ENCODE results near the gene LGMN. TPM values are rescaled to one million over a fixed set of nuclear protein-coding genes. Genes with fewer than 3 reads are reported as not detected.
A peak's percentile ranks its signal among the peaks of the same experiment; 100 is the strongest.

The LGMN gene
- total and polyA plus RNA-seq, 9 of the 15 experiments (the other 6 are each of a cell fraction or from before 2014, with no cell fraction given): 0.05 to 1.4 (median 0.43) TPM; not detected in 2

DNA sequence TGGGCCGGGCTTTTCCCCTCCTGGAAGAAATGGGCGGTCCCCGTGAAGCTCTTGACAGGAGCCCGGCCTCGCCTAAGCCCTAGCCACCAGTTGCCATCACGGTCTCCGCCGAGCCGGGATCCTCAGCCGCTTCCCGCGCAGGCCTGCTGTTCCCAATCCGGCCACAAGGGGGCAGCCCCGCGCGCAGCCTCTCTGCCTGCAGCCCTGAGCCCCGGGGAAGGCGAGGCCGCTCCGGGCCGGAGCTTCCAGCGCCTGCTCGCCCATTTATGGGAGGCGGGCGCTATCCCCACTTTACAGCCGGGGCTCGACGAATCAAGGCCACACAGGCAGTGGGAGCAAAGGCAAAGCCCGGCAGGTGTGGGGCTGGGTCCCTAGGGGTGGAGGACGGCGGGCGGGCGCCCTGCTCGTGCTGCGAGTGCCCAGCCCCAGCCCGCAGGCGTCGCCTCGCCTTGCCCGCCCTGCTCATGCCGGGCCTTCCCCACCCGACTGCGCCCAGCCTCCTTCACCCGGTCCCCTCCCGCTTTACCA, 61.5 kb downstream of the LGMN start (continued):
- TF ChIP-seq, protein P1, sequence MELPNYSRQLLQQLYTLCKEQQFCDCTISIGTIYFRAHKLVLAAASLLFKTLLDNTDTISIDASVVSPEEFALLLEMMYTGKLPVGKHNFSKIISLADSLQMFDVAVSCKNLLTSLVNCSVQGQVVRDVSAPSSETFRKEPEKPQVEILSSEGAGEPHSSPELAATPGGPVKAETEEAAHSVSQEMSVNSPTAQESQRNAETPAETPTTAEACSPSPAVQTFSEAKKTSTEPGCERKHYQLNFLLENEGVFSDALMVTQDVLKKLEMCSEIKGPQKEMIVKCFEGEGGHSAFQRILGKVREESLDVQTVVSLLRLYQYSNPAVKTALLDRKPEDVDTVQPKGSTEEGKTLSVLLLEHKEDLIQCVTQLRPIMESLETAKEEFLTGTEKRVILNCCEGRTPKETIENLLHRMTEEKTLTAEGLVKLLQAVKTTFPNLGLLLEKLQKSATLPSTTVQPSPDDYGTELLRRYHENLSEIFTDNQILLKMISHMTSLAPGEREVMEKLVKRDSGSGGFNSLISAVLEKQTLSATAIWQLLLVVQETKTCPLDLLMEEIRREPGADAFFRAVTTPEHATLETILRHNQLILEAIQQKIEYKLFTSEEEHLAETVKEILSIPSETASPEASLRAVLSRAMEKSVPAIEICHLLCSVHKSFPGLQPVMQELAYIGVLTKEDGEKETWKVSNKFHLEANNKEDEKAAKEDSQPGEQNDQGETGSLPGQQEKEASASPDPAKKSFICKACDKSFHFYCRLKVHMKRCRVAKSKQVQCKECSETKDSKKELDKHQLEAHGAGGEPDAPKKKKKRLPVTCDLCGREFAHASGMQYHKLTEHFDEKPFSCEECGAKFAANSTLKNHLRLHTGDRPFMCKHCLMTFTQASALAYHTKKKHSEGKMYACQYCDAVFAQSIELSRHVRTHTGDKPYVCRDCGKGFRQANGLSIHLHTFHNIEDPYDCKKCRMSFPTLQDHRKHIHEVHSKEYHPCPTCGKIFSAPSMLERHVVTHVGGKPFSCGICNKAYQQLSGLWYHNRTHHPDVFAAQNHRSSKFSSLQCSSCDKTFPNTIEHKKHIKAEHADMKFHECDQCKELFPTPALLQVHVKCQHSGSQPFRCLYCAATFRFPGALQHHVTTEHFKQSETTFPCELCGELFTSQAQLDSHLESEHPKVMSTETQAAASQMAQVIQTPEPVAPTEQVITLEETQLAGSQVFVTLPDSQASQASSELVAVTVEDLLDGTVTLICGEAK (IDR thresholded peaks at IDR 0.05): no peak
- TF ChIP-seq, protein P1 (CRISPR knock-in tag; IDR thresholded peaks at IDR 0.05): no peak
- TF ChIP-seq L3MBTL2 (IDR thresholded peaks at IDR 0.05) (peak; percentile 31; the same call in 1 of the 2 replicates), CC2D1A (IDR thresholded peaks at IDR 0.05) (no peak), BHLHE40 (IDR thresholded peaks at IDR 0.05; ENCODE audit: low read length) (no peak), MTA3 (IDR thresholded peaks at IDR 0.05; ENCODE audit: borderline replicate concordance) (no peak), THRAP3 (IDR thresholded peaks at IDR 0.05; ENCODE audit: borderline replicate concordance) (no peak), NRF1 (conservative IDR thresholded peaks at IDR 0.05 in 1 of 2, IDR thresholded peaks at IDR 0.05 in 1 of 2) (peak; percentile 65 to 71)
- TF ChIP-seq, protein P2, sequence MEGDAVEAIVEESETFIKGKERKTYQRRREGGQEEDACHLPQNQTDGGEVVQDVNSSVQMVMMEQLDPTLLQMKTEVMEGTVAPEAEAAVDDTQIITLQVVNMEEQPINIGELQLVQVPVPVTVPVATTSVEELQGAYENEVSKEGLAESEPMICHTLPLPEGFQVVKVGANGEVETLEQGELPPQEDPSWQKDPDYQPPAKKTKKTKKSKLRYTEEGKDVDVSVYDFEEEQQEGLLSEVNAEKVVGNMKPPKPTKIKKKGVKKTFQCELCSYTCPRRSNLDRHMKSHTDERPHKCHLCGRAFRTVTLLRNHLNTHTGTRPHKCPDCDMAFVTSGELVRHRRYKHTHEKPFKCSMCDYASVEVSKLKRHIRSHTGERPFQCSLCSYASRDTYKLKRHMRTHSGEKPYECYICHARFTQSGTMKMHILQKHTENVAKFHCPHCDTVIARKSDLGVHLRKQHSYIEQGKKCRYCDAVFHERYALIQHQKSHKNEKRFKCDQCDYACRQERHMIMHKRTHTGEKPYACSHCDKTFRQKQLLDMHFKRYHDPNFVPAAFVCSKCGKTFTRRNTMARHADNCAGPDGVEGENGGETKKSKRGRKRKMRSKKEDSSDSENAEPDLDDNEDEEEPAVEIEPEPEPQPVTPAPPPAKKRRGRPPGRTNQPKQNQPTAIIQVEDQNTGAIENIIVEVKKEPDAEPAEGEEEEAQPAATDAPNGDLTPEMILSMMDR (IDR thresholded peaks at IDR 0.05 in 2 of 3, conservative IDR thresholded peaks at IDR 0.05 in 1 of 3; ENCODE audit: insufficient read depth in 2 of 3, low read depth in 1 of 3, low read length in 3 of 3): peak; percentile 75 to 88 (median 82)
- TF ChIP-seq, protein P3, sequence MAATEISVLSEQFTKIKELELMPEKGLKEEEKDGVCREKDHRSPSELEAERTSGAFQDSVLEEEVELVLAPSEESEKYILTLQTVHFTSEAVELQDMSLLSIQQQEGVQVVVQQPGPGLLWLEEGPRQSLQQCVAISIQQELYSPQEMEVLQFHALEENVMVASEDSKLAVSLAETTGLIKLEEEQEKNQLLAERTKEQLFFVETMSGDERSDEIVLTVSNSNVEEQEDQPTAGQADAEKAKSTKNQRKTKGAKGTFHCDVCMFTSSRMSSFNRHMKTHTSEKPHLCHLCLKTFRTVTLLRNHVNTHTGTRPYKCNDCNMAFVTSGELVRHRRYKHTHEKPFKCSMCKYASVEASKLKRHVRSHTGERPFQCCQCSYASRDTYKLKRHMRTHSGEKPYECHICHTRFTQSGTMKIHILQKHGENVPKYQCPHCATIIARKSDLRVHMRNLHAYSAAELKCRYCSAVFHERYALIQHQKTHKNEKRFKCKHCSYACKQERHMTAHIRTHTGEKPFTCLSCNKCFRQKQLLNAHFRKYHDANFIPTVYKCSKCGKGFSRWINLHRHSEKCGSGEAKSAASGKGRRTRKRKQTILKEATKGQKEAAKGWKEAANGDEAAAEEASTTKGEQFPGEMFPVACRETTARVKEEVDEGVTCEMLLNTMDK (IDR thresholded peaks at IDR 0.05; ENCODE audit: borderline replicate concordance, insufficient read depth, low read depth, low read length, poor library complexity, severe bottlenecking): peak; percentile 40
